Lung (tissue), 12 donors: ENCODE data around the gene RNF166. TPM values are rescaled to one million over a fixed set of nuclear protein-coding genes. Genes with fewer than 3 reads are reported as not detected.

Experiments used
- ATAC-seq: fragments of 200-7000 bp; cut with Tn5 transposase; one replicate; pipeline ENCODE4 v1.9.1; 2020; ENCODE audit warnings: moderate number of reproducible peaks; ENCODE audit not compliant: insufficient read depth, low FRiP score
- DNase-seq, 3 donors: peaks; one replicate each; pipeline ENCODE4 v3.0.0-alpha.2; 2013 to 2017
- H3K27ac ChIP-seq, 2 donors: one replicate each; pipeline ENCODE4 v1.5.1; 2013; ENCODE audit warnings: mild to moderate bottlenecking in 2 of 2, moderate library complexity in 2 of 2, control low read depth in 1 of 2, inconsistent platforms in 1 of 2, low read depth in 1 of 2, low read length in 1 of 2
- H3K27me3 ChIP-seq, 3 donors: one replicate each; pipeline ENCODE4 v1.5.1; 2013; ENCODE audit warnings: low read length in 2 of 3; ENCODE audit not compliant: control insufficient read depth in 3 of 3, insufficient read depth in 3 of 3
- H3K36me3 ChIP-seq, 4 donors: one replicate each; pipeline ENCODE4 v1.5.1; 2013; ENCODE audit warnings: low read length in 4 of 4, mild to moderate bottlenecking in 1 of 4, moderate library complexity in 1 of 4; ENCODE audit not compliant: control insufficient read depth in 4 of 4, insufficient read depth in 4 of 4
- H3K4me1 ChIP-seq, 5 donors: one replicate each; pipeline ENCODE4 v1.5.1; 2013; ENCODE audit warnings: low read length in 5 of 5, mild to moderate bottlenecking in 2 of 5, moderate library complexity in 1 of 5; ENCODE audit not compliant: control insufficient read depth in 5 of 5, insufficient read depth in 5 of 5
- H3K4me3 ChIP-seq: one replicate; pipeline ENCODE4 v1.5.1; 2013; ENCODE audit warnings: mild to moderate bottlenecking, control low read depth, moderate library complexity
- H3K9ac ChIP-seq, 2 donors: one replicate each; pipeline ENCODE4 v1.5.1; 2013; ENCODE audit warnings: low read length in 2 of 2, control low read depth in 1 of 2; ENCODE audit not compliant: insufficient read depth in 1 of 2
- H3K9me3 ChIP-seq, 4 donors: one replicate each; pipeline ENCODE4 v1.5.1; 2013; ENCODE audit warnings: low read length in 3 of 4, mild to moderate bottlenecking in 1 of 4, moderate library complexity in 1 of 4; ENCODE audit not compliant: control insufficient read depth in 4 of 4, insufficient read depth in 3 of 4
- WGBS, 2 donors: extraction: QIAGEN DNeasy Blood & Tissue Kit; methylation state at CpG; one replicate each; pipeline ENCODE4 v1.1.7; 2013; 5-methylcytosine and 5-hydroxymethylcytosine counted together
- polyA plus RNA-seq, 2 donors: library from polyadenylated mRNA; stranded (reverse); fragments of 200-250 nt; gene quantifications; one replicate each; pipeline ENCODE4 v1.2.1, GENCODE V29; 2013
- total RNA-seq, 2 donors: library from RNA; depleted of rRNA in 1 of 2; stranded (reverse); fragments of >200 nt in 1 of 2; gene quantifications; one replicate each; pipeline ENCODE4 v1.2.1, GENCODE V29; 2014 to 2021
- TF ChIP-seq, protein P1 (sequence below): IDR thresholded peaks from 2 replicates; pipeline ENCODE4 v1.5.1; 2012; ENCODE audit warnings: mild to moderate bottlenecking; ENCODE audit errors: control extremely low read depth, extremely low read depth
- donor health status: control.
- donor health status: control.
- donor health status: Bipolar disorder and iron deficiency.
- donor health status: healthy.
- donor health status: DM: yes; HTN: yes; CAD: no.

The RNF166 gene
- total and polyA plus RNA-seq, 4 donors: 15.2 to 51.6 (median 44.1) TPM

DNA sequence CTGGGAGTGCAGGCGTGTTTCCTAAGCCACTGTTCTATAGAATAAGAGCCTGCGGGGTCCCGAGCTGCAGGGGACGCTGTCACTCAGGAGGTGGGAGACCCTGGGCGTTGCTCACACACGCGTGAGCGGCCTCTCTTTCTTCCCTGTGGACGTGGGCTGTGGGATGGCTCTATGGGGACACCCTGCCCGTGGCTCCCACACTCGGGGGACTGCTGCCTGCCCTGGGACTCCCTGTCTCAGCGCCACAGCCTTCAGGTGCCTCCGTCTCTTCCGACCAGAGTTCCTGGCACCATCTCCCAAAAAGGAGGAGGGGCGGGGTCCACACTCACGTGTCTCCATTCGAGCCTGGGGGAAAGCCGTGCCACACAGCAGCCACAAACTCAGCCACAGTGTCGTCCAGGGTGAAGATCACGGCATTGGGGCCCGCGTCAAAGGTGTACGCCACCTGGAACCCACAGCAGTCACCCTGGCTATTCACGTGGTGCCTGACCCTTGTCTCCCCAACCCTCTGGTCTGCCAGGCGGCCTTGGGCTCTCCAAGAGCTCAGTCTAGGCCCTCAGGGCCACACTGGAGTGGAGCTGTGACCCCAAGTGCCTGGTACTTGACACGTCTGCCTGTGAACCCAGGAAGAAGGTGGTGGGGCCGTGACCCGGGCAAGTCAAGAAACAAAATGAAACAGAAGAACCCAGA lies 51.7 kb downstream of the RNF166 start:
- no peak overlapping the region for H3K9ac ChIP-seq
- peaks cover 0 to 60% (median 8%) of the 10 kb centered on the region in 4 donors for H3K36me3 ChIP-seq
- no peak for ATAC-seq
- H3K27ac ChIP-seq: no peak overlapping the region
- no peak for DNase-seq
- no peak overlapping the region for H3K4me3 ChIP-seq
- TF ChIP-seq, protein P1, sequence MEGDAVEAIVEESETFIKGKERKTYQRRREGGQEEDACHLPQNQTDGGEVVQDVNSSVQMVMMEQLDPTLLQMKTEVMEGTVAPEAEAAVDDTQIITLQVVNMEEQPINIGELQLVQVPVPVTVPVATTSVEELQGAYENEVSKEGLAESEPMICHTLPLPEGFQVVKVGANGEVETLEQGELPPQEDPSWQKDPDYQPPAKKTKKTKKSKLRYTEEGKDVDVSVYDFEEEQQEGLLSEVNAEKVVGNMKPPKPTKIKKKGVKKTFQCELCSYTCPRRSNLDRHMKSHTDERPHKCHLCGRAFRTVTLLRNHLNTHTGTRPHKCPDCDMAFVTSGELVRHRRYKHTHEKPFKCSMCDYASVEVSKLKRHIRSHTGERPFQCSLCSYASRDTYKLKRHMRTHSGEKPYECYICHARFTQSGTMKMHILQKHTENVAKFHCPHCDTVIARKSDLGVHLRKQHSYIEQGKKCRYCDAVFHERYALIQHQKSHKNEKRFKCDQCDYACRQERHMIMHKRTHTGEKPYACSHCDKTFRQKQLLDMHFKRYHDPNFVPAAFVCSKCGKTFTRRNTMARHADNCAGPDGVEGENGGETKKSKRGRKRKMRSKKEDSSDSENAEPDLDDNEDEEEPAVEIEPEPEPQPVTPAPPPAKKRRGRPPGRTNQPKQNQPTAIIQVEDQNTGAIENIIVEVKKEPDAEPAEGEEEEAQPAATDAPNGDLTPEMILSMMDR: no peak
- H3K4me1 ChIP-seq: peaks cover 0 to 15% (median 3%) of the 10 kb centered on the region in 5 donors
- 88 to 89% methylated on average over 28 of the region's 28 CpGs for WGBS, 2 donors
- H3K9me3 ChIP-seq: no peaks in the 10 kb centered on the region
- no peaks in the 10 kb centered on the region for H3K27me3 ChIP-seq

DNA sequence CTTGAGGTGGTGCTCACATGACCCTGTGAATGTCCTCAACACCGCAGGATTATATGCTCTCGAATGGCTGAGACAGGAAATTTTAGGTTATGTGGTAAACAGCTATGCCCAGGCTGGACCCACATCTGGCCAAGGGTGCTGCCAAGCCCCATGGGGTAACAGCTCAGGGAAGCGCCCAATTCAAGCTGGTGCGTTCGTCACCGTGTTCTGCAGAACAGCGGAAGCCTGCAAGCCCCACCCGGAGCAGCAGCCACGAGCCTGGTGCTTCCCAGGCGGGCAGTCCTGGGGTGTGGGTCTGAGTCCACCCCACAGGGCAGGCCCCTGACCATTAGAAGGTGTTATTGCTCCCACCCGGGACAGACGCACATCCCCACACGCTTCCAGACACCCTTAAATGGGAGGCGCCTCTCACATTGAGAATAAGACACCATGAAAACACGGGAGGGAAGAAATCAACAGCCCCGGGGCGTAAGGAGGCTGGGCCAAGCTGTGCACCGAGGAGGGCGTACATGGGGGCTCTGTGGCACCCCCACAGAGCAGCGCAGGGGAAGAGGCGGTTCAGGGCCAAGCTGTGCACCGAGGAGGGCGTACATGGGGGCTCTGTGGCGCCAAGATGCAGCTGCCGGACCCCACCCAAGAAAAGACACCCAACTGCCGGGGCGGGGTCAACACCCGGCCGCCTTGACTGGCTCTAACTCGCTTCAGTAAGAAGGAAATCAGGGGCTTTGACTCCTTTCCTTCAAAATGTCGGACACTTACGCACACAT lies 52.4 kb downstream of the RNF166 start:
- no peak overlapping the region for H3K4me3 ChIP-seq
- TF ChIP-seq, protein P1: no peak
- no peak overlapping the region for H3K27ac ChIP-seq
- WGBS, 2 donors: 86 to 87% methylated on average over 32 of the region's 32 CpGs
- no peaks in the 10 kb centered on the region for H3K9me3 ChIP-seq
- DNase-seq (no peak), ATAC-seq (no peak)
- H3K36me3 ChIP-seq: peaks cover 0 to 60% (median 8%) of the 10 kb centered on the region in 4 donors
- no peaks in the 10 kb centered on the region for H3K27me3 ChIP-seq
- H3K4me1 ChIP-seq: peaks cover 0 to 14% (median 6%) of the 10 kb centered on the region in 5 donors
- H3K9ac ChIP-seq: no peak overlapping the region

DNA sequence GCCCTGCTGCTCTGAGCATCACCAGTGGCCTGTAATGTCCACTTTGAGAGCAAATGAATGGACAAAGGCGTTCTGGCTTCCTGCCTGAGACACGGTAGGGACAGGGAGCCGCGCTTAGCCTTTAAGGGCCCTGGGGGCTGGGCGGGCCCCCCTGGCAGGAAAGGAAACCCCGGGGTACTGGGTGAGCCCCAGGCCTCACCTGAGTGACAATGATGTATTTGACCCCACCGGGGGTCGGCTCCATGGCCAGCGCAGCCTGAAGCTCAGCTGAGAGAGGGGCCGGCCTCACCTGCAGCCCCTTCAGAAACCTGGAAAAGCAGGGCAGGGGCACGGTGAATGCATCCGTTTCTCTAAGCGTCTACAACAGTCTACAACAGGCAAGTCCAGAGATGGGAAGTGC lies 53.1 kb downstream of the RNF166 start:
- DNase-seq: no peak
- no peak overlapping the region for H3K9ac ChIP-seq
- ATAC-seq: no peak
- H3K4me3 ChIP-seq: no peak overlapping the region
- no peaks in the 10 kb centered on the region for H3K9me3 ChIP-seq
- no peaks in the 10 kb centered on the region for H3K27me3 ChIP-seq
- H3K4me1 ChIP-seq: peaks cover 0 to 14% (median 6%) of the 10 kb centered on the region in 5 donors
- TF ChIP-seq, protein P1: no peak
- peaks cover 0 to 58% (median 8%) of the 10 kb centered on the region in 4 donors for H3K36me3 ChIP-seq
- H3K27ac ChIP-seq: no peak overlapping the region
- WGBS, 2 donors: 92 to 95% methylated on average over 13 of the region's 13 CpGs
